SU-DHL-6 (cell line): ENCODE results near the gene MAP3K2.

Experiments
- H2AFZ ChIP-seq: fragments of 200-600 bp; sonication (generic); 2 replicates; pipeline ENCODE4 v1.6.1; 2014; ENCODE audit warnings: low read depth, mild to moderate bottlenecking, moderate library complexity, mixed read lengths, antibody characterized with exemption, low read length; ENCODE audit not compliant: severe bottlenecking
- H3F3A ChIP-seq: fragments of 200-600 bp; shearing (Covaris generic); 2 replicates; pipeline ENCODE4 v1.6.0; 2016; ENCODE audit warnings: antibody characterized with exemption, mild to moderate bottlenecking; ENCODE audit not compliant: insufficient read depth
- H3K27ac ChIP-seq: fragments of 200-600 bp; sonication (generic); 2 replicates; pipeline ENCODE4 v1.5.1; 2016; ENCODE audit warnings: low read depth, mild to moderate bottlenecking, low read length, moderate library complexity, mixed read lengths
- H3K27me3 ChIP-seq: fragments of 200-600 bp; sonication (generic), shearing (Covaris generic); 2 replicates; pipeline ENCODE4 v1.6.0; 2014; ENCODE audit warnings: mild to moderate bottlenecking, low read length
- H3K36me3 ChIP-seq: fragments of 200-600 bp; sonication (generic); 2 replicates; pipeline ENCODE4 v1.6.1; 2014; ENCODE audit warnings: mild to moderate bottlenecking, low read length, mixed read lengths
- H3K4me2 ChIP-seq: fragments of 300-600, 200-600 bp; shearing (Covaris generic), sonication (generic); 2 replicates; pipeline ENCODE4 v1.6.0; 2014; ENCODE audit warnings: low read length, low read depth, mild to moderate bottlenecking; ENCODE audit not compliant: poor library complexity, severe bottlenecking
- H3K4me3 ChIP-seq: fragments of 200-600 bp; sonication (generic); 2 replicates; pipeline ENCODE4 v1.5.1; 2014; ENCODE audit warnings: antibody characterized with exemption, low read length, mild to moderate bottlenecking, mixed read lengths; ENCODE audit not compliant: insufficient read depth, poor library complexity, severe bottlenecking
- H3K79me2 ChIP-seq: fragments of 200-600 bp; sonication (generic); 2 replicates; pipeline ENCODE4 v1.6.1; 2014; ENCODE audit warnings: mild to moderate bottlenecking, low read length, moderate library complexity; ENCODE audit not compliant: insufficient read depth
- H3K9ac ChIP-seq: fragments of 200-600 bp; sonication (generic); 2 replicates; pipeline ENCODE4 v1.7.0; 2014; ENCODE audit warnings: mild to moderate bottlenecking, low read length
- H3K9me2 ChIP-seq: fragments of 200-600 bp; sonication (generic); replicated peaks from 2 replicates; pipeline ENCODE4 v1.6.1; 2014; ENCODE audit warnings: low read length; ENCODE audit not compliant: insufficient read depth
- H3K9me3 ChIP-seq: fragments of 200-600 bp; sonication (generic); 2 replicates; pipeline ENCODE4 v1.6.1; 2014; ENCODE audit warnings: low read length, mixed read lengths; ENCODE audit not compliant: insufficient read depth
- H4K20me1 ChIP-seq: fragments of 200-600 bp; sonication (generic); 2 replicates; pipeline ENCODE4 v1.6.1; 2014; ENCODE audit warnings: low read depth, mild to moderate bottlenecking, antibody characterized with exemption, low read length, moderate library complexity, mixed read lengths
- CTCF ChIP-seq: fragments of 200-600 bp; sonication (generic); IDR thresholded peaks from one replicate; pipeline ENCODE4 v1.5.1; 2017; ENCODE audit warnings: antibody characterized with exemption, mild to moderate bottlenecking, low read length, moderate library complexity; ENCODE audit not compliant: insufficient read depth, poor library complexity, severe bottlenecking
- EZH2phosphoT487 ChIP-seq: fragments of 200-600 bp; sonication (generic), shearing (Covaris generic); conservative IDR thresholded peaks from 2 replicates; pipeline ENCODE4 v1.6.1; 2018; ENCODE audit warnings: mild to moderate bottlenecking, antibody characterized with exemption, low read length, moderate library complexity, mixed read lengths

The MAP3K2 gene

GRCh38 chr2:127256381-127256780 lies 131.4 kb downstream of the MAP3K2 start:
- H3K9me3 ChIP-seq = no peaks in the 10 kb centered on the region
- H3F3A ChIP-seq = no peaks in the 10 kb centered on the region
- H3K27me3 ChIP-seq = no peaks in the 10 kb centered on the region
- H3K9ac ChIP-seq = no peak overlapping the region
- no peaks in the 10 kb centered on the region for H3K36me3 ChIP-seq
- no peak overlapping the region for H3K27ac ChIP-seq
- no peaks in the 10 kb centered on the region for H3K9me2 ChIP-seq
- no peak overlapping the region for H2AFZ ChIP-seq
- no peaks in the 10 kb centered on the region for H3K79me2 ChIP-seq
- H4K20me1 ChIP-seq = no peaks in the 10 kb centered on the region
- H3K4me3 ChIP-seq = no peak overlapping the region
- TF ChIP-seq EZH2phosphoT487 (no peak), CTCF (no peak)
- H3K4me2 ChIP-seq = no peak overlapping the region

- Histone ChIP-seq H3K79me2 (no peaks in the 10 kb centered on the region), H3K9ac (no peak overlapping the region), H3K27me3 (no peaks in the 10 kb centered on the region), H3F3A (no peaks in the 10 kb centered on the region), H3K4me3 (no peak overlapping the region), H3K27ac (no peak overlapping the region), H2AFZ (no peak overlapping the region), H3K4me2 (no peak overlapping the region), H3K36me3 (no peaks in the 10 kb centered on the region), H3K9me3 (no peaks in the 10 kb centered on the region), H4K20me1 (no peaks in the 10 kb centered on the region), H3K9me2 (no peaks in the 10 kb centered on the region)
- TF ChIP-seq CTCF = no peak
- no peak for TF ChIP-seq EZH2phosphoT487
Measured at GRCh38 chr2:127255721-127256120, 132.1 kb downstream of the MAP3K2 start.

- no peaks in the 10 kb centered on the region for H3K36me3 ChIP-seq
- H3K9me2 ChIP-seq = no peaks in the 10 kb centered on the region
- H3K9me3 ChIP-seq = no peaks in the 10 kb centered on the region
- no peaks in the 10 kb centered on the region for H3K79me2 ChIP-seq
- no peak overlapping the region for H2AFZ ChIP-seq
- H4K20me1 ChIP-seq = no peaks in the 10 kb centered on the region
- H3K4me3 ChIP-seq = no peak overlapping the region
- no peaks in the 10 kb centered on the region for H3F3A ChIP-seq
- no peaks in the 10 kb centered on the region for H3K27me3 ChIP-seq
- TF ChIP-seq CTCF (no peak), EZH2phosphoT487 (no peak)
- H3K27ac ChIP-seq = no peak overlapping the region
- H3K9ac ChIP-seq = no peak overlapping the region
- H3K4me2 ChIP-seq = no peak overlapping the region
Measured at GRCh38 chr2:127255146-127255545, 132.6 kb downstream of the MAP3K2 start.
